ENCODE results near the gene TAPBP.

GRCh38 chr6:33288141-33288920 is 25.5 kb downstream of the TAPBP start:
- no peak for TF ChIP-seq POLR2AphosphoS5 (IDR thresholded peaks at IDR 0.05)
- TF ChIP-seq POLR2A (IDR thresholded peaks at IDR 0.05; ENCODE audit: low read depth) = no peak
- TF ChIP-seq CTCF (IDR thresholded peaks at IDR 0.05) = no peak
- TF ChIP-seq EP300 (IDR thresholded peaks at IDR 0.05) = no peak
